Natural killer cell (primary cell): Measurements from ENCODE around the gene SIK3. TPM values are rescaled to one million over a fixed set of nuclear protein-coding genes. Genes with fewer than 3 reads are reported as not detected.

Experiments
- ATAC-seq, 3 donors: fragments of 150-1000 bp in 2 of 3; fragments of 200-7000 bp in 1 of 3; cut with Tn5 transposase; 1 replicate in 1 of 3; 2 replicates in 2 of 3; pipeline ENCODE4 v1.10.0; 2021; ENCODE audit warnings: mild to moderate bottlenecking in 2 of 3, moderate library complexity in 2 of 3
- DNase-seq, 2 donors: peaks; one replicate each; pipeline versions ENCODE4 v3.0.0 to v3.0.0-alpha.2; 2013 to 2021; ENCODE audit warnings: mixed read lengths in 1 of 2
- H3K27ac ChIP-seq: one replicate; pipeline ENCODE4 v1.5.1; 2013; ENCODE audit warnings: mild to moderate bottlenecking, low read length
- H3K27me3 ChIP-seq: one replicate; pipeline ENCODE4 v1.6.1; 2013; ENCODE audit warnings: low read length; ENCODE audit not compliant: control insufficient read depth, insufficient read depth
- H3K36me3 ChIP-seq: one replicate; pipeline ENCODE4 v1.6.1; 2013; ENCODE audit warnings: low read length; ENCODE audit not compliant: control insufficient read depth, insufficient read depth
- H3K4me1 ChIP-seq: one replicate; pipeline ENCODE4 v1.6.1; 2013; ENCODE audit warnings: low read length; ENCODE audit not compliant: control insufficient read depth, insufficient read depth
- H3K4me3 ChIP-seq: one replicate; pipeline ENCODE4 v1.5.1; 2013; ENCODE audit warnings: low read length
- H3K9me3 ChIP-seq: one replicate; pipeline ENCODE4 v1.6.1; 2013; ENCODE audit warnings: low read length; ENCODE audit not compliant: control insufficient read depth, insufficient read depth
- H3K27ac Mint-ChIP-seq, 2 donors: one replicate each; pipeline ENCODE4 v1.8.0; 2022; ENCODE audit warnings: mild to moderate bottlenecking in 2 of 2, mixed read lengths in 2 of 2, moderate library complexity in 1 of 2
- H3K27me3 Mint-ChIP-seq, 2 donors: one replicate each; pipeline ENCODE4 v1.8.0; 2022; ENCODE audit warnings: low read depth in 2 of 2, mixed read lengths in 2 of 2
- H3K36me3 Mint-ChIP-seq: one replicate; pipeline ENCODE4 v1.8.0; 2022; ENCODE audit warnings: mixed read lengths
- H3K4me1 Mint-ChIP-seq, 2 donors: one replicate each; pipeline ENCODE4 v1.8.0; 2022; ENCODE audit warnings: mixed read lengths in 2 of 2
- H3K4me3 Mint-ChIP-seq: one replicate; pipeline ENCODE4 v1.8.0; 2022; ENCODE audit warnings: mild to moderate bottlenecking, moderate library complexity, mixed read lengths
- H3K9me3 Mint-ChIP-seq, 2 donors: one replicate each; pipeline ENCODE4 v1.8.0; 2022; ENCODE audit warnings: mixed read lengths in 2 of 2
- WGBS: methylation state at CpG from one replicate; pipeline ENCODE4 v1.1.7; 2013; ENCODE audit warnings: missing lambda C conversion rate; ENCODE audit not compliant: insufficient coverage; 5-methylcytosine and 5-hydroxymethylcytosine counted together
- intact Hi-C: fragments of 100-400 bp; cut with micrococcal nuclease; formaldehyde crosslinking; loops from one replicate; pipeline ENCODE4 v1.14.2; 2022
- total RNA-seq, 4 donors: library from RNA; stranded (reverse); fragments of 120-200 nt in 1 of 4; gene quantifications; one replicate each; pipeline versions ENCODE4 v1.2.3 to v1.2.4, GENCODE V29; 2013 to 2022
- TF ChIP-seq, protein P1 (sequence below): fragments of 200-600 bp; IDR thresholded peaks from one replicate; pipeline ENCODE4 v1.8.0; 2022; ENCODE audit warnings: antibody characterized with exemption

The SIK3 gene
- total RNA-seq, 3 donors from 2014 or later (not counting 1 experiment from before 2014, with no cell fraction given) = 71.6 to 120 (median 119) TPM

DNA sequence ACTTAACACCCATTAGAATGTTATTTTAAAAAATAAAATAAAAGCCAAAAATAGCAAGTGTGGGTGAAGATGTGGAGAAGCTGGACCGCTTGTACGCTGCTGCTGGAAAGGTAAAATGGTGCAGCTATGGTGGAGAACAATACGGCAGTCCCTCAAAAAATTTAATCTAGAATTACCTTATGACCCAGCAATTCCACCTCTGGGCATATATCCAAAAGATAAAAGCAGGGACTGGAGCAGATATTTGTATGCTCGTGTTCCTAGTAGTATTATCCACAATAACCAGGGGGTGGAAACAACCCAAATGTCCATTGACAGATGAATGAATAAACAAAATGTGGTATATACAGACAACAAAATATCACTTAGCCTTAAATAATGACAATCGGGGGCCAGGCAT is 300.4 kb downstream of the SIK3 start:
- no peaks in the 10 kb centered on the region for H3K36me3 ChIP-seq

DNA sequence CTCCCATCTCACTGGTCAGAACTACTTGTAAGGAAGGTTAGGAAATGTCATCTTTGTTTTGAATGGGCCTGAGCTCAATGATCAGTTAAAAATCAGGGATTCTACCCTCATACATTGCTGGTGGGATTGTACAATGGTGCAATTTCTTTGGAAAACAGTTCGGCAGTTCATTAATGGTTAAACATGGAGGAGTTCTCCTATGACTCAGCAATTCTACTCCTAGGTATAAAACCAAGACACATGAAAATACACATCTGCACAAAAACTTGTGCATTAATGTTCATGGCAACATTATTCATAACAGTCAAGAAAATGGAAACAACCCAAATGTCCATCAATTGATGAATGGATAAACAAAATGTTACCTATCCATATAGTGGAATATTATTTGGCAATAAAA is 301.7 kb downstream of the SIK3 start:
- peaks cover 0 to under 1% of the 10 kb centered on the region in 2 donors for H3K4me1 Mint-ChIP-seq
- Histone ChIP-seq H3K4me3 (no peak overlapping the region), H3K27me3 (no peaks in the 10 kb centered on the region), H3K36me3 (no peaks in the 10 kb centered on the region), H3K9me3 (no peaks in the 10 kb centered on the region), H3K4me1 (peaks cover 2% of the 10 kb centered on the region), H3K27ac (no peak overlapping the region)
- H3K27me3 Mint-ChIP-seq = peaks cover 3 to 22% of the 10 kb centered on the region in 2 donors
- no CpG with 5 or more reads among the region's 1 CpG for WGBS
- no peak overlapping the region for H3K4me3 Mint-ChIP-seq
- TF ChIP-seq, protein P1, sequence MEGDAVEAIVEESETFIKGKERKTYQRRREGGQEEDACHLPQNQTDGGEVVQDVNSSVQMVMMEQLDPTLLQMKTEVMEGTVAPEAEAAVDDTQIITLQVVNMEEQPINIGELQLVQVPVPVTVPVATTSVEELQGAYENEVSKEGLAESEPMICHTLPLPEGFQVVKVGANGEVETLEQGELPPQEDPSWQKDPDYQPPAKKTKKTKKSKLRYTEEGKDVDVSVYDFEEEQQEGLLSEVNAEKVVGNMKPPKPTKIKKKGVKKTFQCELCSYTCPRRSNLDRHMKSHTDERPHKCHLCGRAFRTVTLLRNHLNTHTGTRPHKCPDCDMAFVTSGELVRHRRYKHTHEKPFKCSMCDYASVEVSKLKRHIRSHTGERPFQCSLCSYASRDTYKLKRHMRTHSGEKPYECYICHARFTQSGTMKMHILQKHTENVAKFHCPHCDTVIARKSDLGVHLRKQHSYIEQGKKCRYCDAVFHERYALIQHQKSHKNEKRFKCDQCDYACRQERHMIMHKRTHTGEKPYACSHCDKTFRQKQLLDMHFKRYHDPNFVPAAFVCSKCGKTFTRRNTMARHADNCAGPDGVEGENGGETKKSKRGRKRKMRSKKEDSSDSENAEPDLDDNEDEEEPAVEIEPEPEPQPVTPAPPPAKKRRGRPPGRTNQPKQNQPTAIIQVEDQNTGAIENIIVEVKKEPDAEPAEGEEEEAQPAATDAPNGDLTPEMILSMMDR = no peak
- no peak for DNase-seq
- H3K9me3 Mint-ChIP-seq = no peaks in the 10 kb centered on the region
- H3K27ac Mint-ChIP-seq = no peak overlapping the region
- H3K36me3 Mint-ChIP-seq = no peaks in the 10 kb centered on the region
- intact Hi-C loops = no loop called here
- ATAC-seq = no peak

More for the DNA sequence above, 300.4 kb downstream of the SIK3 start:
- Histone ChIP-seq H3K27me3 (no peaks in the 10 kb centered on the region), H3K27ac (no peak overlapping the region), H3K4me3 (no peak overlapping the region), H3K9me3 (no peaks in the 10 kb centered on the region), H3K4me1 (no peaks in the 10 kb centered on the region)
- no peaks in the 10 kb centered on the region for H3K36me3 Mint-ChIP-seq
- TF ChIP-seq, protein P1 = no peak
- H3K27me3 Mint-ChIP-seq = peaks cover 3 to 25% of the 10 kb centered on the region in 2 donors
- H3K27ac Mint-ChIP-seq = no peak overlapping the region
- H3K9me3 Mint-ChIP-seq = no peaks in the 10 kb centered on the region
- no peak overlapping the region for H3K4me3 Mint-ChIP-seq
- DNase-seq (no peak), ATAC-seq (no peak)
- intact Hi-C loops = no loop called here
- 98% methylated on average over 4 of the region's 5 CpGs for WGBS
- H3K4me1 Mint-ChIP-seq = no peaks in the 10 kb centered on the region

DNA sequence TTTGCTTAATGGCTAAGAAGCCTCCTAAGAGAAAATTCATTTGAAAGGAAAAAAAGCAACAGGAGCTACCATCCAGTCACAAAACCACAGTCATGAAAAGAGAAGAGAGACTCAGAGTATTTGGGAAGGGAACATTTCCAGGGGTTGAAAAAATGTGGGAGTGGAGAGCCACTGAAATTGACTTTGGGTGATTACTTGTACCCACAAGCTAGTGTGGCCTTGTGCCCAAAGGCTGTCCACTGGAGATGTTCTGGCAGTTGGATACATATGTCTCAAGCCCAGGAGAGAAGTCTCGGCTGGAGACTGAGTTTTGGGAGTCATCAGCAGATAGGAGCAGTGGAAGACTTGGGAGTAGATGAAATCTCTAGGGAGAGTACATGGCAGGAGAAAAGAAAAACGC is 303.4 kb downstream of the SIK3 start:
- TF ChIP-seq, protein P1 = no peak

DNA sequence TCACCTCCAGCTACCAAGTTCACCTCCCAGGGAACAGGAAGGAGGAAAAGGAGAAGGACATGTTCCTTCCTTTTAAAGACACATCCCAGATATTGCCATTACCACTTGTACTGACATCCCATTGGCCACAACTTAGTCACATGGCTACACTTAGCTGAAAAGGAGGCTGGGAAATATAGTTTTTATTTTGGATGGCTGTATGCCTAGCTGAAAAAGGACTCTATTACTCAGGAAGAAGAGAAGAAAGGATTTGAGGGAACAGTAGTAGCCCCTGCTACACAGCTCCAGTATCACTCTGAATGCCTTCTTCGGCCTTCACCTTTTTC is 304.5 kb downstream of the SIK3 start:
- intact Hi-C loops = loop anchor here (5.0 kb wide), 1 partner anchor 59 kb away; no protein-coding TSS in a partner anchor
- 93% methylated on average over 1 of the region's 1 CpG for WGBS

More for the DNA sequence above, 303.4 kb downstream of the SIK3 start:
- no peaks in the 10 kb centered on the region for H3K9me3 Mint-ChIP-seq
- no peak overlapping the region for H3K4me3 Mint-ChIP-seq
- intact Hi-C loops = loop anchor here (5.0 kb wide), 1 partner anchor 57 kb away; no protein-coding TSS in a partner anchor
- no peaks in the 10 kb centered on the region for H3K9me3 ChIP-seq
- peaks cover 3 to 13% of the 10 kb centered on the region in 2 donors for H3K27me3 Mint-ChIP-seq
- H3K4me3 ChIP-seq = no peak overlapping the region
- H3K4me1 ChIP-seq = peaks cover 10% of the 10 kb centered on the region
- DNase-seq (no peak), ATAC-seq (no peak)
- no peaks in the 10 kb centered on the region for H3K36me3 ChIP-seq
- no peaks in the 10 kb centered on the region for H3K36me3 Mint-ChIP-seq
- peaks cover 0 to 7% of the 10 kb centered on the region in 2 donors for H3K4me1 Mint-ChIP-seq
- 82% methylated on average over 2 of the region's 2 CpGs for WGBS
- H3K27ac Mint-ChIP-seq = no peak overlapping the region
- no peak overlapping the region for H3K27ac ChIP-seq
- no peaks in the 10 kb centered on the region for H3K27me3 ChIP-seq

More for the DNA sequence above, 304.5 kb downstream of the SIK3 start:
- Mint-ChIP-seq H3K27me3 (peaks cover under 1 to 2% of the 10 kb centered on the region in 2 donors), H3K4me3 (no peak overlapping the region), H3K9me3 (no peaks in the 10 kb centered on the region), H3K4me1 (peaks cover 2 to 12% of the 10 kb centered on the region in 2 donors), H3K27ac (no peak overlapping the region), H3K36me3 (no peaks in the 10 kb centered on the region)
- Histone ChIP-seq H3K4me3 (no peak overlapping the region), H3K9me3 (no peaks in the 10 kb centered on the region), H3K36me3 (no peaks in the 10 kb centered on the region), H3K27me3 (no peaks in the 10 kb centered on the region), H3K27ac (no peak overlapping the region), H3K4me1 (peaks cover 11% of the 10 kb centered on the region)
- ATAC-seq (no peak), DNase-seq (no peak)
- TF ChIP-seq, protein P1 = no peak
